Measurements from ENCODE around the gene ARPC3. TPM values are rescaled to one million over a fixed set of nuclear protein-coding genes. Genes with fewer than 3 reads are reported as not detected.
A peak's percentile ranks its signal among the peaks of the same experiment; 100 is the strongest.

ARPC3 gene
- total and polyA plus RNA-seq, 10 of the 15 experiments (the other 5 are each of a cell fraction or from before 2014, with no cell fraction given): 81.6 to 890 (median 564) TPM

DNA sequence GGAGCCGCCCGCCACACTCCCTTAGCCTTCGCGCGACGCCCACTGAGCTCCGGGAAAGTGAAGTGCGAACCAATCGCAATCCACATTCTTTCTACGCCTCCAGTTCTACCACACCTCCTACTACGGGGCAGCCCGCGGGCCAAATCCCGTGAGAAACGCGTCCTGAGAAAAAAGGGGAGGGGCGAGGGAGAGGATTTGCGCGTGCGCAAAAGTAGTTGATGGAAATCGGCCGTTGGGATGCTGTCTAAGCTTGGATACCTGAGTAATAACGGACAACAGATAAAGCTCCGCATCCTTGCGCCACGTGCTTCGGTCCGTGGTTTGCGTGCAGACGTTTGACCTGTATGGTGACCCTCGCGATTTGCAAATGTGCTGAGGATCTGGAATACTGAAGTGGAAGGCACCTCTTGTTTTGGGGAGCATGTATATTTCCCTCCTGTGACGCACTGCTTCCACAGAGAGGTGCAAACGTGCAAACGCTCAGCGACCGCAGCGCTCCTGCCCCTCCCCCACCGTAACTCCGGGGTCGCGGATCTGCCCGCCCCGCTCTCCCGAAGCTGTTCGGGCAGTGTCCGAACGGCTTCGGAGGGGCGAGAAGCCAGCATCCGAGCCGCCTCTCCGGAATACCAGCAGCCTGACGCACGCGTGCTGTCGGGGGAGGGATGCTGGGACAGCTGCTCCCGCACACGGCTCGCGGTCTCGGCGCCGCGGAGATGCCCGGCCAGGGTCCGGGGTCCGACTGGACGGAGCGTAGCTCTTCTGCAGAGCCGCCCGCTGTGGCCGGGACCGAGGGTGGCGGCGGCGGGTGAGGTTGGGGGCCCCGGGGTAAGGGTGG is 18.3 kb upstream of the ARPC3 start, which contains the start of the genes FAM216A and GPN3 (continued):
- peak; percentile 62 for TF ChIP-seq CHD2 (IDR thresholded peaks at IDR 0.05; ENCODE audit: borderline replicate concordance, low read depth, low read length)
- peak; percentile 80 to 83; a peak in 3 of 4 replicates for TF ChIP-seq IKZF2 (IDR thresholded peaks at IDR 0.05)
- TF ChIP-seq NR2F1 (conservative IDR thresholded peaks at IDR 0.05): peak; percentile 93
- no peak for TF ChIP-seq CHD4 (IDR thresholded peaks at IDR 0.05)
- TF ChIP-seq IRF4 (IDR thresholded peaks at IDR 0.05; ENCODE audit: low read depth, low read length): peak; percentile 50; the same call in 1 of the 2 replicates
- peak; percentile 43 for TF ChIP-seq MEF2B (IDR thresholded peaks at IDR 0.05; ENCODE audit: partially characterized antibody, poor library complexity, severe bottlenecking)
- TF ChIP-seq MTA2 (IDR thresholded peaks at IDR 0.05; ENCODE audit: low read depth): peak; percentile 38; the same call in 1 of the 2 replicates
- no peak; the same call in 1 of the 2 replicates for TF ChIP-seq LARP7 (IDR thresholded peaks at IDR 0.05)
- TF ChIP-seq ASH2L (IDR thresholded peaks at IDR 0.05; ENCODE audit: borderline replicate concordance, low read depth): no peak
- TF ChIP-seq, protein P1, sequence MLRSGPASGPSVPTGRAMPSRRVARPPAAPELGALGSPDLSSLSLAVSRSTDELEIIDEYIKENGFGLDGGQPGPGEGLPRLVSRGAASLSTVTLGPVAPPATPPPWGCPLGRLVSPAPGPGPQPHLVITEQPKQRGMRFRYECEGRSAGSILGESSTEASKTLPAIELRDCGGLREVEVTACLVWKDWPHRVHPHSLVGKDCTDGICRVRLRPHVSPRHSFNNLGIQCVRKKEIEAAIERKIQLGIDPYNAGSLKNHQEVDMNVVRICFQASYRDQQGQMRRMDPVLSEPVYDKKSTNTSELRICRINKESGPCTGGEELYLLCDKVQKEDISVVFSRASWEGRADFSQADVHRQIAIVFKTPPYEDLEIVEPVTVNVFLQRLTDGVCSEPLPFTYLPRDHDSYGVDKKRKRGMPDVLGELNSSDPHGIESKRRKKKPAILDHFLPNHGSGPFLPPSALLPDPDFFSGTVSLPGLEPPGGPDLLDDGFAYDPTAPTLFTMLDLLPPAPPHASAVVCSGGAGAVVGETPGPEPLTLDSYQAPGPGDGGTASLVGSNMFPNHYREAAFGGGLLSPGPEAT (IDR thresholded peaks at IDR 0.05; ENCODE audit: low read depth): peak; percentile 87; the same call in 1 of the 2 replicates
- peak; percentile 65; the same call in 1 of the 2 replicates for TF ChIP-seq MYB (IDR thresholded peaks at IDR 0.05; ENCODE audit: borderline replicate concordance, low read depth, low read length)
- peak; percentile 84; the same call in 1 of the 2 replicates for TF ChIP-seq SIN3A (IDR thresholded peaks at IDR 0.05; ENCODE audit: low read depth, low read length)
- peak; percentile 81 for TF ChIP-seq SP1 (IDR thresholded peaks at IDR 0.05; ENCODE audit: low read depth, low read length)
- 0 out of 2 replicates have a peak, but pooled peaks have one; percentile 15 for TF ChIP-seq RAD51 (IDR thresholded peaks at IDR 0.05)
- TF ChIP-seq, protein P2, sequence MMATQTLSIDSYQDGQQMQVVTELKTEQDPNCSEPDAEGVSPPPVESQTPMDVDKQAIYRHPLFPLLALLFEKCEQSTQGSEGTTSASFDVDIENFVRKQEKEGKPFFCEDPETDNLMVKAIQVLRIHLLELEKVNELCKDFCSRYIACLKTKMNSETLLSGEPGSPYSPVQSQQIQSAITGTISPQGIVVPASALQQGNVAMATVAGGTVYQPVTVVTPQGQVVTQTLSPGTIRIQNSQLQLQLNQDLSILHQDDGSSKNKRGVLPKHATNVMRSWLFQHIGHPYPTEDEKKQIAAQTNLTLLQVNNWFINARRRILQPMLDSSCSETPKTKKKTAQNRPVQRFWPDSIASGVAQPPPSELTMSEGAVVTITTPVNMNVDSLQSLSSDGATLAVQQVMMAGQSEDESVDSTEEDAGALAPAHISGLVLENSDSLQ (IDR thresholded peaks at IDR 0.05): 0 out of 2 replicates have a peak, but pooled peaks have one; percentile 4
- TF ChIP-seq, protein P3, sequence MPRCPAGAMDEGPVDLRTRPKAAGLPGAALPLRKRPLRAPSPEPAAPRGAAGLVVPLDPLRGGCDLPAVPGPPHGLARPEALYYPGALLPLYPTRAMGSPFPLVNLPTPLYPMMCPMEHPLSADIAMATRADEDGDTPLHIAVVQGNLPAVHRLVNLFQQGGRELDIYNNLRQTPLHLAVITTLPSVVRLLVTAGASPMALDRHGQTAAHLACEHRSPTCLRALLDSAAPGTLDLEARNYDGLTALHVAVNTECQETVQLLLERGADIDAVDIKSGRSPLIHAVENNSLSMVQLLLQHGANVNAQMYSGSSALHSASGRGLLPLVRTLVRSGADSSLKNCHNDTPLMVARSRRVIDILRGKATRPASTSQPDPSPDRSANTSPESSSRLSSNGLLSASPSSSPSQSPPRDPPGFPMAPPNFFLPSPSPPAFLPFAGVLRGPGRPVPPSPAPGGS (IDR thresholded peaks at IDR 0.05; ENCODE audit: borderline replicate concordance, insufficient read depth, low read depth, low read length, poor library complexity, severe bottlenecking): peak; percentile 24
- TF ChIP-seq, protein P4, sequence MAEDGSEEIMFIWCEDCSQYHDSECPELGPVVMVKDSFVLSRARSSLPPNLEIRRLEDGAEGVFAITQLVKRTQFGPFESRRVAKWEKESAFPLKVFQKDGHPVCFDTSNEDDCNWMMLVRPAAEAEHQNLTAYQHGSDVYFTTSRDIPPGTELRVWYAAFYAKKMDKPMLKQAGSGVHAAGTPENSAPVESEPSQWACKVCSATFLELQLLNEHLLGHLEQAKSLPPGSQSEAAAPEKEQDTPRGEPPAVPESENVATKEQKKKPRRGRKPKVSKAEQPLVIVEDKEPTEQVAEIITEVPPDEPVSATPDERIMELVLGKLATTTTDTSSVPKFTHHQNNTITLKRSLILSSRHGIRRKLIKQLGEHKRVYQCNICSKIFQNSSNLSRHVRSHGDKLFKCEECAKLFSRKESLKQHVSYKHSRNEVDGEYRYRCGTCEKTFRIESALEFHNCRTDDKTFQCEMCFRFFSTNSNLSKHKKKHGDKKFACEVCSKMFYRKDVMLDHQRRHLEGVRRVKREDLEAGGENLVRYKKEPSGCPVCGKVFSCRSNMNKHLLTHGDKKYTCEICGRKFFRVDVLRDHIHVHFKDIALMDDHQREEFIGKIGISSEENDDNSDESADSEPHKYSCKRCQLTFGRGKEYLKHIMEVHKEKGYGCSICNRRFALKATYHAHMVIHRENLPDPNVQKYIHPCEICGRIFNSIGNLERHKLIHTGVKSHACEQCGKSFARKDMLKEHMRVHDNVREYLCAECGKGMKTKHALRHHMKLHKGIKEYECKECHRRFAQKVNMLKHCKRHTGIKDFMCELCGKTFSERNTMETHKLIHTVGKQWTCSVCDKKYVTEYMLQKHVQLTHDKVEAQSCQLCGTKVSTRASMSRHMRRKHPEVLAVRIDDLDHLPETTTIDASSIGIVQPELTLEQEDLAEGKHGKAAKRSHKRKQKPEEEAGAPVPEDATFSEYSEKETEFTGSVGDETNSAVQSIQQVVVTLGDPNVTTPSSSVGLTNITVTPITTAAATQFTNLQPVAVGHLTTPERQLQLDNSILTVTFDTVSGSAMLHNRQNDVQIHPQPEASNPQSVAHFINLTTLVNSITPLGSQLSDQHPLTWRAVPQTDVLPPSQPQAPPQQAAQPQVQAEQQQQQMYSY (CRISPR knock-in tag; IDR thresholded peaks at IDR 0.05): no peak
- TF ChIP-seq, protein P5, sequence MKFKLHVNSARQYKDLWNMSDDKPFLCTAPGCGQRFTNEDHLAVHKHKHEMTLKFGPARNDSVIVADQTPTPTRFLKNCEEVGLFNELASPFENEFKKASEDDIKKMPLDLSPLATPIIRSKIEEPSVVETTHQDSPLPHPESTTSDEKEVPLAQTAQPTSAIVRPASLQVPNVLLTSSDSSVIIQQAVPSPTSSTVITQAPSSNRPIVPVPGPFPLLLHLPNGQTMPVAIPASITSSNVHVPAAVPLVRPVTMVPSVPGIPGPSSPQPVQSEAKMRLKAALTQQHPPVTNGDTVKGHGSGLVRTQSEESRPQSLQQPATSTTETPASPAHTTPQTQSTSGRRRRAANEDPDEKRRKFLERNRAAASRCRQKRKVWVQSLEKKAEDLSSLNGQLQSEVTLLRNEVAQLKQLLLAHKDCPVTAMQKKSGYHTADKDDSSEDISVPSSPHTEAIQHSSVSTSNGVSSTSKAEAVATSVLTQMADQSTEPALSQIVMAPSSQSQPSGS (IDR thresholded peaks at IDR 0.05; ENCODE audit: low read length): no peak; the same call in 1 of the 2 replicates
- no peak for TF ChIP-seq EZH2 (IDR thresholded peaks at IDR 0.05; ENCODE audit: borderline replicate concordance, control insufficient read depth, low read depth, low read length)

Measured in GM12878 (cell line).